Heart left ventricle (tissue), 16 donors: Measurements from ENCODE around the gene AFAP1L1. TPM values are rescaled to one million over a fixed set of nuclear protein-coding genes. Genes with fewer than 3 reads are reported as not detected.

Experiments
- ATAC-seq, 4 donors: fragments of 200-7000 bp; cut with Tn5 transposase; one replicate each; pipeline ENCODE4 v1.9.1; 2020 to 2022; ENCODE audit warnings: moderate library complexity in 4 of 4, mild to moderate bottlenecking in 3 of 4, moderate number of reproducible peaks in 1 of 4
- DNase-seq, 5 donors: peaks; one replicate each; pipeline ENCODE4 v3.0.0-alpha.2; 2020
- H3K27ac ChIP-seq, 12 donors: fragments of 200-600 bp; sonication (generic) in 4 of 12; one replicate each; pipeline versions ENCODE4 v1.5.0 to v1.8.0; 2016 to 2022; ENCODE audit warnings: mild to moderate bottlenecking in 2 of 12
- H3K27me3 ChIP-seq, 9 donors: fragments of 200-600 bp; sonication (generic) in 2 of 9; one replicate each; pipeline versions ENCODE4 v1.5.1 to v1.8.0; 2016 to 2022; ENCODE audit warnings: mild to moderate bottlenecking in 3 of 9
- H3K36me3 ChIP-seq, 9 donors: fragments of 200-600 bp; sonication (generic) in 2 of 9; one replicate each; pipeline versions ENCODE4 v1.5.0 to v1.8.0; 2018 to 2022; ENCODE audit warnings: mild to moderate bottlenecking in 2 of 9
- H3K4me1 ChIP-seq, 12 donors: fragments of 200-600 bp; sonication (generic) in 4 of 12; one replicate each; pipeline versions ENCODE4 v1.5.0 to v1.8.0; 2016 to 2022; ENCODE audit warnings: mild to moderate bottlenecking in 3 of 12
- H3K4me3 ChIP-seq, 12 donors: fragments of 200-600 bp; sonication (generic) in 4 of 12; one replicate each; pipeline versions ENCODE4 v1.5.0 to v1.8.0; 2017 to 2022; ENCODE audit warnings: mild to moderate bottlenecking in 9 of 12, moderate library complexity in 4 of 12
- H3K9me3 ChIP-seq, 12 donors: fragments of 200-600 bp; sonication (generic) in 4 of 12; one replicate each; pipeline versions ENCODE4 v1.5.0 to v1.8.0; 2016 to 2022; ENCODE audit warnings: mild to moderate bottlenecking in 1 of 12
- CTCF ChIP-seq, 12 donors: fragments of 200-600 bp; sonication (generic) in 4 of 12; IDR thresholded peaks; one replicate each; pipeline versions ENCODE4 v1.5.0 to v1.8.0; 2018 to 2022; ENCODE audit warnings: antibody characterized with exemption in 12 of 12, mild to moderate bottlenecking in 5 of 12
- POLR2A ChIP-seq, 2 donors: fragments of 450-650 bp; IDR thresholded peaks; one replicate each; pipeline ENCODE4 v1.6.1; 2017; ENCODE audit warnings: antibody characterized with exemption in 2 of 2, mild to moderate bottlenecking in 2 of 2, moderate library complexity in 2 of 2
- WGBS, 4 donors: extraction: QIAGEN DNeasy Blood & Tissue Kit in 2 of 4; methylation state at CpG; one replicate each; pipeline versions ENCODE4 v1.1.5 to v1.1.7; 2013 to 2018; 5-methylcytosine and 5-hydroxymethylcytosine counted together
- intact Hi-C, 10 donors: fragments of 100-400 bp; cut with DNase I; formaldehyde crosslinking; loops; one replicate each; pipeline versions ENCODE4 v1.11.1 to v1.14.2; 2022
- polyA plus RNA-seq, 2 donors: library from polyadenylated mRNA; stranded (reverse); fragments of 200-250 nt; gene quantifications; one replicate each; pipeline ENCODE4 v1.2.3, GENCODE V29; 2013
- total RNA-seq, 9 donors: library from RNA; depleted of rRNA in 2 of 9; stranded (reverse); fragments of >200 nt in 2 of 9; fragmentation: NEBNext Ultra II Directional in 3 of 9; extraction: Animal tissue kit (Norgen Biotek cat#: 25700) in 3 of 9; gene quantifications; one replicate each; pipeline versions ENCODE4 v1.1.0 to v1.2.4, GENCODE V29; 2016 to 2023
- donor health status: ischemic (EF 13 %, LVEDD 7.1; RV severe dilation, severe dysfunction).
- donor health status: healthy with polysubstance abuse.
- donor health status: DM: no; HTN: yes; CAD: no.
- donor health status: DM: no; HTN: no; CAD: no.
- donor health status: ischemic (EF 25% LVEDD 6.9; RV normal size, moderate dysfunction).
- donor health status: ischemic (EF 25% LVEDD 5.7; RV mildly dilated, moderate dysfunction).
- donor health status: healthy.
- donor health status: DM: yes; HTN: yes; CAD: no.
- donor health status: ischemic (EF 35%, LVEDD 5.7; RV mildly dilated, moderate dysfunction).
- donor health status: nonischemic (EF 11% LVEDD 7.7; RV severe dilation, severe dysfunction).
- donor health status: DM: yes; HTN: yes; CAD: no.
- donor health status: PGD.
- donor health status: ischemic (EF 29% LVEDD 5.4; RV normal size, mild dysfunction).
- donor health status: nonischemic (EF 23%, LVEDD 6.1; RV moderate dilation, normal function).

AFAP1L1 gene
- total and polyA plus RNA-seq, 11 donors, result 30.4 to 57.7 (median 45.0) TPM

DNA sequence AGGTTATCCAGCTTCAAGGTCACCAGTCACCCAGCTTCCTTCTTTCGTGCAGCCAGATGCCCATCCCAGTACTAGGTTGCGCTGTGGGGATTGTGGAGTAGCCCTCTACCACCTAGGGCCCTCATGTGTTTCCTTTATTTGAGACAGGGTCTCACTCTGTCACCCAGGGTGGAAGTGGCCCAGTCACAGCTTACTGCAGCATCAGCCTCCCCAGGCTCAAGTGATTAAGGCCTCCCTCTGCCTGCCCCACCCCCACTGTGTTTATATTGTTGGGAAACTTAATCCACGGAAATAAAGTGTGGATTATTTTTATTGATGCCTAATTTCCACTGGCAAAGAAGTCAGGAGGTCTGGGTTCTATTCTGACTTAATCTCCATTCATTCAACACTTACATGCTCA, 103.1 kb downstream of the AFAP1L1 start:
- Histone ChIP-seq H3K36me3 (no peaks in the 10 kb centered on the region), H3K27ac (no peak overlapping the region), H3K4me3 (no peak overlapping the region), H3K27me3 (no peaks in the 10 kb centered on the region), H3K4me1 (peaks cover 0 to 19% (median 7%) of the 10 kb centered on the region in 12 donors), H3K9me3 (no peaks in the 10 kb centered on the region)
- DNase-seq (no peak), ATAC-seq (no peak)
- TF ChIP-seq CTCF (IDR thresholded peaks at IDR 0.05) (no peak), POLR2A (IDR thresholded peaks at IDR 0.05) (no peak)
- 72 to 91% (median 87%) methylated on average over 1 to 3 of the region's 3 CpGs for WGBS, 4 donors
- intact Hi-C loops, result loop anchor here in 5 of 10 donors (5.0 to 10.0 kb wide), 3 partner anchors 58 to 240 kb away; no protein-coding TSS in a partner anchor

DNA sequence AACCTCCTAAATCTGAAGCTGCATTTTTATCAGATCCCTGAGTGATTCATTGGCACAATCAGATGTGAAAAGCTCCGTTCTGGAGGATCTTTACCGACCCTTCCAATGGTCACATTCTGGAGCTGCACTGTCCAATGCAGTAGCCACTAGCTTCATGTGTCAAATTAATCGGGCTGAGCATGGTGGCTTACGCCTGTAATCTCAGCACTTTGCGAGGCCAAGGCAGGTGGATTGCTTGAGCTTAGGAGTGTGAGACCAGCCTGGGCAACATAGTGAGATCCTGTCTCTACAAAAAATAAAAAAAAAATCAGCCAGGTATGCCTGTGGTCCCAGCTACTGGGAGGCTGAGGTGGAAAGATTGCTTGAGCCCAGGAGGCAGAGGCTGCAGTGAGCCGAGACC, 103.8 kb downstream of the AFAP1L1 start:
- H3K36me3 ChIP-seq, result no peaks in the 10 kb centered on the region
- H3K27ac ChIP-seq, result no peak overlapping the region
- no peak overlapping the region for H3K4me3 ChIP-seq
- DNase-seq, result no peak
- intact Hi-C loops, result loop anchor here in 1 of 10 donors (10.0 kb wide), 1 partner anchor 241 kb away; no protein-coding TSS in a partner anchor
- H3K4me1 ChIP-seq, result peaks cover 0 to 20% (median 7%) of the 10 kb centered on the region in 12 donors
- no peak for ATAC-seq
- no peak for TF ChIP-seq CTCF (IDR thresholded peaks at IDR 0.05)
- TF ChIP-seq POLR2A (IDR thresholded peaks at IDR 0.05), result no peak
- no peaks in the 10 kb centered on the region for H3K9me3 ChIP-seq
- no peaks in the 10 kb centered on the region for H3K27me3 ChIP-seq
- 92 to 95% (median 95%) methylated on average over 6 of the region's 6 CpGs for WGBS, 4 donors

DNA sequence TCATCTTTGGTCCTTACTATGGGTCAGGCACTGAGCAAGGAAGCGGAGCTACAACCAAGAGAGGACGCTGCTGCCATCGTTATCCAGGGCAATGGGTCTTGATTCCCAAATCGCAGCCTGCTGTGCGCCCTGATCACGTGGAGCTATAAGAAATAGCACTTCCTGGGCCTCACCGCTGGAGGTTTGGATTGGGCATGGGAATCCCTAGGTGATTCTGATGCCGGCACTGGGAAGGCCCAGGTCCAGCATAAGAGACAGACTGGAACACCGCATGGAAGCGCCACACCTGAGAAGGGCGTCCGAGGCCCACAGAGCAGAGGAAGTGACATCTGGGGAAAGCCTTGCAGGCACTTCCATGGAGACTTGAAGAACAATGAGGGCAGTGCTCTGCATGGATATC, 104.4 kb downstream of the AFAP1L1 start:
- Histone ChIP-seq H3K27me3 (no peaks in the 10 kb centered on the region), H3K9me3 (no peaks in the 10 kb centered on the region), H3K4me3 (no peak overlapping the region), H3K27ac (no peak overlapping the region), H3K4me1 (peaks cover 0 to 20% (median 2%) of the 10 kb centered on the region in 12 donors), H3K36me3 (no peaks in the 10 kb centered on the region)
- no peak for ATAC-seq
- 93 to 95% (median 94%) methylated on average over 12 of the region's 12 CpGs for WGBS, 4 donors
- TF ChIP-seq CTCF (IDR thresholded peaks at IDR 0.05) (no peak), POLR2A (IDR thresholded peaks at IDR 0.05) (no peak)
- intact Hi-C loops, result loop anchor here in 1 of 10 donors (10.0 kb wide), 1 partner anchor 241 kb away; no protein-coding TSS in a partner anchor
- DNase-seq, result no peak

DNA sequence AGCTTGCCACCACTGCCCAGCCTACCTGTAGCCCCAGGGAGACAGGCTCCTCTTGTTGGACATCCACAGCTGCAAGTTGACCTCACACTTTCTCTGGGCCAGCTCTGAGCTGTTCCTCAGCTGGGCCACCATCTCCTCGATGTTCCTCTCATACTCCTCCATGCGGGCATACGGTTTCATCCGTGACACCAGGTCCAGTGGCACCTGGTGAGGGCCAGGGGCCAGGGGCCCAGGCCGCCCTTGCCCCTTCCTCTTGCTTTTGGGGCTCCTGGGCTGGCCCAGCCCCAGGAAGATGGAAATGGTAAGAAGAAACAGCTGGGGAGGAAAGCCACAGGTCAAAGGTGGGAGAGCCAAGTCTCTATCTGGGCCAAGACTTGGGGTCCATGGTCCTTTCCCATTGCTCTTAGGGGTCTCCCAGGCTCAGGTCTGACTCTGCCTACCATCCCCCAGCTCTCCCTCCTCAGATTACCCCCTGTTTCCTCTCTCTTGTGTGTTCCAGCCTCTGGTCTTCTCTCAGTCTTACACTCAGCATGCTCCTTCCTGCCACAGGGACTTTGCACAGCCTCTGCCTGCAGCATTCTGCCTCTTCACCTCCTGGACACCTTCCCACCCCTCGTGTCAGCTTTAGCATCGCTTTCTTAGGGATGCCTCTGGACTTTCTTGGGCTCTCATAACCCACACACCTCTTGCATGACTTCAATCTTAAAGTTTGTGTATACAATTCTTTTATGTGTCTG, 105.2 kb downstream of the AFAP1L1 start:
- Histone ChIP-seq H3K36me3 (no peaks in the 10 kb centered on the region), H3K4me1 (peaks cover 0 to 21% (median 4%) of the 10 kb centered on the region in 12 donors), H3K4me3 (no peak overlapping the region), H3K9me3 (no peaks in the 10 kb centered on the region), H3K27ac (no peak overlapping the region), H3K27me3 (no peaks in the 10 kb centered on the region)
- intact Hi-C loops, result loop anchor here in 1 of 10 donors (10.0 kb wide), 1 partner anchor 242 kb away; no protein-coding TSS in a partner anchor
- ATAC-seq (no peak), DNase-seq (no peak)
- TF ChIP-seq CTCF (IDR thresholded peaks at IDR 0.05), result no peak
- no peak for TF ChIP-seq POLR2A (IDR thresholded peaks at IDR 0.05)
- WGBS, 4 donors, result 88 to 95% (median 94%) methylated on average over 7 of the region's 7 CpGs
